CD4-positive, alpha-beta T cell treated with Interferon gamma for 1 hour (primary cell): ENCODE measurements around the gene TNS1.
"Not testable (repeated sequence)": the region's sequence is repeated elsewhere in the genome, so short reads cannot be mapped to it uniquely, and the experiment has no call there.

ENCODE experiments used
- DNase-seq: peaks from one replicate; pipeline ENCODE4 v3.0.0-alpha.2; 2020

The TNS1 gene

GRCh38 chr2:218029366-218030360, 26.9 kb upstream of the TNS1 start:
- DNase-seq, result no peak

GRCh38 chr2:218028562-218029348, 26.0 kb upstream of the TNS1 start:
- no peak for DNase-seq

DNA sequence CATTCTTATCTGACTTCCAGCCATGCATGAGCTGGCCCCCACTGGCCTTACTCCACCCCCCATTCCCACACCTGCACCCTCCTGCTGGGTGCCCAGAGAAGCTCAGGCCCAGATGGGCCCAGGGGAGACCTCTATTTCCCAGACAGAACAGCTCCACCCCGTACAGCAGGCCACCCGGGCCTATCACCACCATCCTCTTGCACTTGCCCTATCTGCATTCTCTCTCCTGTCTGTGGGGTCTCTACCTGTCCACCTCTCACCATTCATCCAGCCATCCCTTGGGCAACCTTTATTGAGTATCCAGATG, 25.3 kb upstream of the TNS1 start:
- DNase-seq, result no peak

GRCh38 chr2:218027426-218028188, 24.8 kb upstream of the TNS1 start:
- no peak for DNase-seq

GRCh38 chr2:218026676-218027425, 24.1 kb upstream of the TNS1 start:
- DNase-seq, result no peak

GRCh38 chr2:218026244-218026643, 23.4 kb upstream of the TNS1 start:
- no peak for DNase-seq

GRCh38 chr2:218024871-218025270, 22.1 kb upstream of the TNS1 start:
- DNase-seq, result no peak

GRCh38 chr2:218024336-218024735, 21.5 kb upstream of the TNS1 start:
- no peak for DNase-seq

DNA sequence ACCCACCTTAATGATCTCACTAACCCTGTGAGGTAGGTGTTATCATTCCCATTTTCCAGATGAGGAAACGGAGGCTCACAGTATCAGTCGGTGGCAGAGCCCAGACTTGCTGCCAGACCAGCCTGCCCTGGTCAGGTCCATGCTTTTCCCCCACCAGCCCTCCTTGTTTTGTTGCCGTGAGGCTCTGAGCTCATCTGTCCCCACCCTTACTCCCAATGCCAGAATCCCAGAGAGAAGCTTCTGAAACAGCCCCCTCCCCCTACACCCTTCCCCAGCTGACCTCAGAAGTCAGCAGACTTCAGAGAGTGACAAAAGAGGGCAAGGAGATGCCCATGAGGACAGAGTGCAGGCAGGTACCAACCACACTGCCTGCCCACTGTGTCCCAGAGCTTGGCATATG, 20.8 kb upstream of the TNS1 start:
- DNase-seq, result no peak

DNA sequence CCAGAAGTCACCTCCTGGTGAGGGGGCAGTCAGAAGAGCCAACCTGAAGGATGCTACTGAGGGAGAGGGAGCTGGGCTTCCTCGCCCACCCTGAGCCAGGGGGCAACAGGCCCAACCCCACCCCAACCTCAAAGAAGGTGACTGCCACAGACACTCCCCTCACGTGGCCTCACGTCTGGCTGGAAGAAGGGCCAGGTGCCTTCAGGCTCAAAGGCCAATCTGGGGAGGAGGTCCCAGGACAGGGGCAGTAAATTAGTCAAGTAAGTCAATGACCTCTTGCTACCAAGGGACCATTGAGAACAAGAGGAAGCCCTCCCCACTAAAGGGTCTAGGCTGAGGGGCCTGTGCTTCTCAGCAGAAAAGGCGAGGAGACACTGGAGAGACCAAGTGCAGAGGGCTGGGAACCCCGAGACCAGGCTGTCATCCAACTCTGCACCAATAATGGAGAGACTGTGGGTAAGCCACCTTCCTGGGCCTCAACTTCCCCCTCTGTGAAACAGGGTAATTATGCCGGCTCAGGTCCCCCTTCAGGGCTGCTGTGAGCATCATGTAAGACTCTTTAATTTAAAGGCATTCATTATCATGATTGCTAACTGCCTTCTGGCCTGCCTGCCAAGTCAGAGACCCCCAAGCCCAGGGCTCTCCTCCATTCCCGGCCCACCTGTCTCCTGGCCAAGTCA, 20.2 kb upstream of the TNS1 start:
- no peak for DNase-seq

- DNase-seq, result no peak
Observed at GRCh38 chr2:218022131-218022850, 19.5 kb upstream of the TNS1 start.

GRCh38 chr2:218021536-218022071, 18.8 kb upstream of the TNS1 start:
- DNase-seq, result no peak

- no peak for DNase-seq
Observed at GRCh38 chr2:218020966-218021535, 18.3 kb upstream of the TNS1 start.

DNA sequence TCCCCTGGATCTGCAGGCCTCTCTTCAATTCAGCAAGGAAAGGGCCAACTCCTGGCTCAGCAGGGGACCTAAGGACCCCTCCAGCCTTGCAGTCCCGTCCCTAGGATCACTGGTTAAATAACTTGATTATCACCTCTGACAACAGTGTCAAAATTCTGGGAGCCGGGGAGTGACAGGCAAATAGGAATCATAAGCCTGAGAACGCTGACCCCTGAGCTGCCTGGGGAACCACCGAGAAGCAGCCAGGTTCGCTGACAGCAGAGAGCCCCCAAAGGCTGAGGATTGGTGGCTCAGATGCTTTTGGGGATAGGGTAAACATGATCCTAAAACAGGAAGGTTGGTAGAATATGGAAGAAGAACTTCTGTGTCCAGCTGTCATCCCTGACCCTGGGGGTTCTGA, 17.5 kb upstream of the TNS1 start:
- DNase-seq, result no peak

GRCh38 chr2:218019411-218020060, 16.7 kb upstream of the TNS1 start:
- DNase-seq, result no peak

DNA sequence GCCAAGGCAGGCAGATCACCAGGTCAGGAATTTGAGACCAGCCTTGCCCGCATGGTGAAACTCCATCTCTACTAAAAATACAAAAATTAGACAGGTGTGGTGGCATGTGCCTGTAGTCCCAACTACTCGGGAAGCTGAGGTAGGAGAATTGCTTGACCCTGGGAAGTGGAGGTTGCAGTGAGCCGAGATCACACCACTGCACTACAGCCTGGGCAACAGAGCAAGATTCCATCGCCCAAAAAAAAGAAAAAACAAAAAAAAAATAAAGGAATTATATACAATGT, 16.0 kb upstream of the TNS1 start:
- DNase-seq, result not testable (repeated sequence)

DNA sequence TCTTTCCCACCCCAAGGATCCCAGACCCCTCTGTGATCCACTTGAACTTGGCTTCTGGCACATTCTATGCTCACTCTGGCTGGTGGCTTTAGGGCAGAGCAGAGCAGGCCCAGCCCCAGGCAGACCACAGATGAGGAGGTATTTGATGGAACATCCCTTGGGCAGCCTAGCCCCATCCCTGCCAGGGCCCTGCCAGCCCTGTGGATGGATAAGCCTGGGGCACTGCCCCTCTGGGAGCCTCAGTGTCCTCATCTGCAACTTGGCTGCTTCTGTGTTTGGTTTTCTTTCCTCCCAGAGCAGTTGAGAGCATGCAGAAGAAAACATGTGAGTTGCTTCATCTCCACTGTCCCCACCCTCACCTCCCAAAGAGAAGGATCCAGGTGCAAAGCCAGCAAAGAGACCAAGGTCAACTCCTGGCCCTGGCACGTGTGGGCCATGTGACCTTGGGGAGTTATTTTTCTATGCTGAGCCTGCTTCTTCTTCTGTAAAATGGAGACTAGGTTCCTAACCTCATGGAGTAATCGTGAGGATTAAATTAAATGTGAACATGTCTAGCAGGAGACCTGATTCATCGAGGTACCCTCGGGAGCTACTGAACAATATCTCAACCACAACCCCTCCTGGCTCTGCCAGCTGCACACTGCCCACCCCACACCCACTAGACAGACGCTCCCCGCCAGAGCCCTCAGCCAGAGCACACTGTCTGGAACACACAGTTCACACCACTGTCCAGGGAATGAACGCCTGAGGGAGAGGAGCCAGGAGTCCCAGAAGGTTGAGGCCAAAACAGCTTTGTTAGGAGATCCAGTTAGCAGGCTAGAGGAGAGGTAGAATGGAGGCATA, 14.6 kb upstream of the TNS1 start:
- DNase-seq, result no peak

DNA sequence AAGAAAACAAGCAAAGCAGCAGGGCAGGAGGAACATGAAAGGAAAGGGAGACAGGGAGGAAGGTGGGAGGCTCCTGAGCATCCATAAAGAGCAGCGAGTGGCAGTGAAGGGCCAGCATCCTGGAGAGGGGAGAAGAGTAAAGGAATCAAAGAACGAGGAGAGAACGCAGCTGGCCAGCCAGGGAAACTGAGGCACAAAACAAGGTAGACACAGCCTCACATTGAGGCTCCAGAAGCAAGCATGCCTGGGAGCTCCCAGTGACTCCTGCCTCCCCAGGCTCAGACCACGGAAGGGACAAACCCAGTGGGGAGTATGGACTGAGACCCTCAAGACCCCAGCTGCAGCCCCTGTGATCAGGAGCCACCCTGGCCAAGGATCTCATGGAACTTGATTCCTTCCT, 14.0 kb upstream of the TNS1 start:
- no peak for DNase-seq
